GM06990 (cell line): ENCODE data around the gene PGAM1.
A peak's percentile ranks its signal among the peaks of the same experiment; 100 is the strongest.

Experiments
- DNase-seq: peaks from one replicate; pipeline ENCODE4 v3.0.0-alpha.2; 2011; ENCODE audit not compliant: insufficient read length; ENCODE audit errors: extremely low read depth
- H3K27me3 ChIP-seq: replicated peaks from 2 replicates; pipeline ENCODE4 v1.6.0; 2011; ENCODE audit warnings: low read length; ENCODE audit not compliant: control insufficient read depth, insufficient read depth
- H3K36me3 ChIP-seq: 2 replicates; pipeline ENCODE4 v1.5.1; 2011; ENCODE audit warnings: low read length; ENCODE audit not compliant: control insufficient read depth, insufficient read depth
- H3K4me3 ChIP-seq: replicated peaks from 2 replicates; pipeline ENCODE4 v1.5.1; 2011; ENCODE audit warnings: low read depth, mild to moderate bottlenecking, control low read depth, low read length
- CTCF ChIP-seq: IDR thresholded peaks from 2 replicates; pipeline ENCODE4 v1.5.1; 2011; ENCODE audit warnings: low read length, control low read depth, mild to moderate bottlenecking, inconsistent platforms; ENCODE audit not compliant: insufficient read depth, poor library complexity, severe bottlenecking

PGAM1 gene

GRCh38 chr10:97428572-97428981 lies 2.6 kb downstream of the PGAM1 start:
- TF ChIP-seq CTCF: no peak
- peak overlapping the region; percentile 97 for H3K4me3 ChIP-seq
- peaks cover 11% of the 10 kb centered on the region for H3K36me3 ChIP-seq
- no peak for DNase-seq
- H3K27me3 ChIP-seq: no peaks in the 10 kb centered on the region

- Histone ChIP-seq H3K27me3 (no peaks in the 10 kb centered on the region), H3K36me3 (peaks cover 18% of the 10 kb centered on the region), H3K4me3 (no peak overlapping the region)
- no peak for TF ChIP-seq CTCF
- DNase-seq: no peak
Observed at GRCh38 chr10:97434055-97434454, 8.1 kb downstream of the PGAM1 start.

DNA sequence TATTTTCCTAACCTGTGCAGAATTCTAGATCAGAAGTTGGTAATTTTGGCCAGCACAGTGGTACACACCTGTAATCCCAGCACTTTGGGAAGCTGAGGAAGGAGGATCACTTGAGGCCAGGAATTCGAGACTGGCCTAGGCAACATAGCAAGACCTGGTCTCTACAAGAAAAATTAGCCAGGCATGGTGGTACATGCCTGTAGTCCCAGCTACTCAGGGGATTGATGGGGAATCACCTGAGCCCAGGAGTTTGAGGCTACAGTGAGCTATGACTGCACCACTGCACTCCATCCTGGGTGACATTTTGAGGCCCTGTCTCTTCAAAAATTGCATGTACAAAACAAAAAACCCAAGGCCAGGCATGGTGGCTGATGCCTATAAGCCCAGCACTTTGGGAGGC lies 8.6 kb downstream of the PGAM1 start:
- no peak overlapping the region for H3K4me3 ChIP-seq
- H3K27me3 ChIP-seq: no peaks in the 10 kb centered on the region
- TF ChIP-seq CTCF: no peak
- no peak for DNase-seq
- peaks cover 20% of the 10 kb centered on the region for H3K36me3 ChIP-seq

GRCh38 chr10:97435211-97435610 lies 9.2 kb downstream of the PGAM1 start:
- H3K27me3 ChIP-seq: no peaks in the 10 kb centered on the region
- no peak for DNase-seq
- no peak for TF ChIP-seq CTCF
- H3K36me3 ChIP-seq: peaks cover 20% of the 10 kb centered on the region
- no peak overlapping the region for H3K4me3 ChIP-seq

DNA sequence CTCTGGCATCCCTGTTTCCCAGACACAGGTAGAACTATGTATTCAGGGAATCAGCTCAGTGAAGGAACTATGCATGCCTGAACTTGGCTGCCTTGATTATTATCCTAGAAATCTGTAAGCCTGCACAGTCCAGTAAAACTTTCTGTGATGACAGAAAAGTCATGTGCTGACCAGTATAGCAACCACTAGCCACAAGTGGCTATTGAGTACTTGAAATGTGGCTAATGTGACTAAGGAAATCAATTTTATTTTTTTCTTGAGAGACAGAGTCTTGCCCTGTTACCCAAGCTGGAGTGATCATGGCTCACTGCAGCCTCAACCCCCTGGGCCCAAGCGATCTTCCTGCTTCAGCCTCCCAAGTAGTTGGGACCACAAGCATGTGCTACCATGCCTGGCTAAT lies 16.3 kb downstream of the PGAM1 start:
- Histone ChIP-seq H3K4me3 (no peak overlapping the region), H3K36me3 (peaks cover 2% of the 10 kb centered on the region), H3K27me3 (no peaks in the 10 kb centered on the region)
- DNase-seq: no peak
- TF ChIP-seq CTCF: no peak

DNA sequence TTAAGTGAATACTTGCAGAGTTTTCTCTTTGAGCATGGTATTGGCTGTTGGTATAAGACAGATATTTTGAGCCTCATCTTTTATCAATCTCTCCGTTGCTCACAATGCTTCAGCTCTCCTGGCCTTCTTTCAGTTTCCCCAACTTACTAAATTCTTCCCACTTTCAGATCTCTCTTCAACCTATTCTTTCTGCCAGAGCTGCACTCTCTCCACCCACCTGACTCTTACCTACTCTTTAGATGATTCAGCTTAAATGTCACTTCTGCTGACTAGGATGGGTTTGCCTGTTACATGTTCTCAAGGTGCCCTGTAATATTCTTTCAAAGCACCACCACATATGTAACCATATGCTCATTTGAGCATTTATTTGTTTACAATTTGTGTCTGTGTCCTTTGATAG lies 18.2 kb downstream of the PGAM1 start:
- H3K27me3 ChIP-seq: no peaks in the 10 kb centered on the region
- peaks cover under 1% of the 10 kb centered on the region for H3K36me3 ChIP-seq
- H3K4me3 ChIP-seq: peak overlapping the region; percentile 95; the same call in 1 of the 2 replicates
- no peak for TF ChIP-seq CTCF
- DNase-seq: no peak
